Progenitor cell of endocrine pancreas (in vitro differentiated cells): Measurements from ENCODE around the gene EIF2D. TPM values are rescaled to one million over a fixed set of nuclear protein-coding genes. Genes with fewer than 3 reads are reported as not detected.

Experiments
- DNase-seq: peaks from one replicate; pipeline ENCODE4 v3.0.0; 2021; ENCODE audit warnings: low spot score; ENCODE audit not compliant: unreplicated experiment
- H3K27ac Mint-ChIP-seq: 2 replicates; pipeline ENCODE4 v1.8.0; 2021; ENCODE audit warnings: mild to moderate bottlenecking, moderate library complexity, mixed read lengths
- H3K27me3 Mint-ChIP-seq: 2 replicates; pipeline ENCODE4 v1.8.0; 2021; ENCODE audit warnings: mixed read lengths
- H3K36me3 Mint-ChIP-seq: 2 replicates; pipeline ENCODE4 v1.8.0; 2022; ENCODE audit warnings: mixed read lengths; ENCODE audit not compliant: insufficient read depth
- H3K4me1 Mint-ChIP-seq: 2 replicates; pipeline ENCODE4 v1.8.0; 2021; ENCODE audit warnings: low read depth, mixed read lengths
- H3K4me3 Mint-ChIP-seq: 2 replicates; pipeline ENCODE4 v1.8.0; 2021; ENCODE audit warnings: low read depth, mild to moderate bottlenecking, moderate library complexity, mixed read lengths
- H3K9me3 Mint-ChIP-seq: 2 replicates; pipeline ENCODE4 v1.8.0; 2021; ENCODE audit warnings: low read depth, mixed read lengths
- CTCF ChIP-seq: fragments of 200-600 bp; sonication (generic); IDR thresholded peaks from one replicate; pipeline ENCODE4 v1.5.0; 2021; ENCODE audit warnings: antibody characterized with exemption, mild to moderate bottlenecking; ENCODE audit not compliant: unreplicated experiment
- long read RNA-seq: library from polyadenylated mRNA; unstranded; transcript quantifications from one replicate; pipeline ENCODE4 v2.0.0, GENCODE V29; 2020
- total RNA-seq: library from RNA; stranded (reverse); gene quantifications from 2 replicates; pipeline ENCODE4 v1.2.1, GENCODE V29; 2021

EIF2D gene
- 36.8 and 39.5 TPM in 2 replicates for total RNA-seq
- long read RNA-seq, transcript EIF2D-201 (15 exons, 2,005 nt): major isoform, 100 of 159 reads
- long read RNA-seq, partial matches to known transcripts: 16 of 159 reads
- long read RNA-seq, other reads (novel, unspliced or antisense): 43 of 159 reads

- Mint-ChIP-seq H3K4me1 (peaks cover 12% of the 10 kb centered on the region), H3K4me3 (peak within 1 kb of the TSS; percentile 93), H3K27me3 (peaks cover 5% of the 10 kb centered on the region), H3K27ac (peak within 1 kb of the TSS; percentile 100), H3K36me3 (peaks cover 4% of the 10 kb centered on the region), H3K9me3 (no peaks in the 10 kb centered on the region)
- DNase-seq: peak; percentile 97
- peak; percentile 96 for TF ChIP-seq CTCF
Measured at GRCh38 chr1:206612129-206612876, at the start of gene EIF2D. EIF2D (minus strand) TSS chr1:206612465; CDS start chr1:206612342, 123 bp downstream.

GRCh38 chr1:206661161-206661820, 49.0 kb upstream of the EIF2D start:
- Mint-ChIP-seq H3K4me3 (no peak overlapping the region), H3K9me3 (no peaks in the 10 kb centered on the region), H3K27me3 (peaks cover 41% of the 10 kb centered on the region)

GRCh38 chr1:206660136-206660535, 47.9 kb upstream of the EIF2D start:
- peaks cover 2% of the 10 kb centered on the region for H3K4me1 Mint-ChIP-seq
- no peak overlapping the region for H3K27ac Mint-ChIP-seq
- no peak for DNase-seq
- H3K27me3 Mint-ChIP-seq: peaks cover 40% of the 10 kb centered on the region
- no peak overlapping the region for H3K4me3 Mint-ChIP-seq
- H3K36me3 Mint-ChIP-seq: no peaks in the 10 kb centered on the region
- TF ChIP-seq CTCF: no peak
- H3K9me3 Mint-ChIP-seq: no peaks in the 10 kb centered on the region

More at GRCh38 chr1:206661161-206661820, 49.0 kb upstream of the EIF2D start:
- Mint-ChIP-seq H3K27ac (no peak overlapping the region), H3K4me1 (peaks cover 2% of the 10 kb centered on the region), H3K36me3 (no peaks in the 10 kb centered on the region)
- no peak for DNase-seq
- TF ChIP-seq CTCF: no peak

- peaks cover 2% of the 10 kb centered on the region for H3K4me1 Mint-ChIP-seq
- H3K27me3 Mint-ChIP-seq: peaks cover 37% of the 10 kb centered on the region
- no peak overlapping the region for H3K4me3 Mint-ChIP-seq
- no peak for DNase-seq
- H3K27ac Mint-ChIP-seq: no peak overlapping the region
- H3K36me3 Mint-ChIP-seq: no peaks in the 10 kb centered on the region
- no peak for TF ChIP-seq CTCF
- H3K9me3 Mint-ChIP-seq: no peaks in the 10 kb centered on the region
Measured at GRCh38 chr1:206658981-206659273, 46.7 kb upstream of the EIF2D start.

- H3K27ac Mint-ChIP-seq: no peak overlapping the region
- peak; percentile 79 for TF ChIP-seq CTCF
- H3K36me3 Mint-ChIP-seq: no peaks in the 10 kb centered on the region
- peaks cover 2% of the 10 kb centered on the region for H3K4me1 Mint-ChIP-seq
- DNase-seq: peak; percentile 34
- H3K4me3 Mint-ChIP-seq: no peak overlapping the region
- H3K9me3 Mint-ChIP-seq: no peaks in the 10 kb centered on the region
- H3K27me3 Mint-ChIP-seq: peaks cover 34% of the 10 kb centered on the region
Measured at GRCh38 chr1:206658264-206658980, 46.2 kb upstream of the EIF2D start.
